Measurements from ENCODE around the gene SYNPO2.

Gene SYNPO2

GRCh38 chr4:118884716-118885115, 3.9 kb upstream of the SYNPO2 start:
- no peak for DNase-seq

- no peak for DNase-seq
These were observed 648 bp downstream of the SYNPO2 start for GRCh38 chr4:118889312-118889691.

GRCh38 chr4:118894034-118894433, 5.4 kb downstream of the SYNPO2 start:
- DNase-seq = no peak

GRCh38 chr4:118898221-118898620, 9.6 kb downstream of the SYNPO2 start:
- DNase-seq = no peak

- DNase-seq = no peak
These were observed 10.1 kb downstream of the SYNPO2 start for GRCh38 chr4:118898684-118899138.

GRCh38 chr4:118904418-118904817, 15.8 kb downstream of the SYNPO2 start:
- DNase-seq = no peak

- DNase-seq = no peak
These were observed 16.3 kb downstream of the SYNPO2 start for GRCh38 chr4:118904935-118905334.

- DNase-seq = no peak
These were observed 16.9 kb downstream of the SYNPO2 start for GRCh38 chr4:118905566-118905965.

- no peak for DNase-seq
These were observed 20.7 kb downstream of the SYNPO2 start for GRCh38 chr4:118909173-118909956.

- DNase-seq = no peak
These were observed 21.6 kb downstream of the SYNPO2 start for GRCh38 chr4:118910221-118910620.

- DNase-seq = no peak
These were observed 22.6 kb downstream of the SYNPO2 start for GRCh38 chr4:118911238-118911703.

- DNase-seq = no peak
These were observed 26.8 kb downstream of the SYNPO2 start for GRCh38 chr4:118915468-118915867.

GRCh38 chr4:118916691-118917289, 28.1 kb downstream of the SYNPO2 start:
- DNase-seq = no peak

- no peak for DNase-seq
These were observed 28.9 kb downstream of the SYNPO2 start for GRCh38 chr4:118917582-118917981.

GRCh38 chr4:118918388-118918787, 29.7 kb downstream of the SYNPO2 start:
- no peak for DNase-seq

- DNase-seq = no peak
These were observed 31.6 kb downstream of the SYNPO2 start for GRCh38 chr4:118920247-118920646.

GRCh38 chr4:118921786-118922185, 33.1 kb downstream of the SYNPO2 start:
- no peak for DNase-seq

- DNase-seq = no peak
These were observed 35.2 kb downstream of the SYNPO2 start for GRCh38 chr4:118923891-118924290.

- no peak for DNase-seq
These were observed 39.3 kb downstream of the SYNPO2 start for GRCh38 chr4:118927974-118928373.

GRCh38 chr4:118930255-118930654, 41.6 kb downstream of the SYNPO2 start:
- no peak for DNase-seq

GRCh38 chr4:118931786-118932185, 43.1 kb downstream of the SYNPO2 start:
- no peak for DNase-seq

- no peak for DNase-seq
These were observed 47.2 kb downstream of the SYNPO2 start for GRCh38 chr4:118935819-118936218.

- no peak for DNase-seq
These were observed 47.8 kb downstream of the SYNPO2 start for GRCh38 chr4:118936406-118936805.

GRCh38 chr4:118939169-118939783, 50.6 kb downstream of the SYNPO2 start:
- DNase-seq = no peak

Data from activated T-cell treated with anti-CD3 and anti-CD28 coated beads for 4 hours (primary cell).